Loucy (cell line): ENCODE measurements around the gene PHLDB2.
"Not testable (repeated sequence)": the region's sequence is repeated elsewhere in the genome, so short reads cannot be mapped to it uniquely, and the experiment has no call there.

Experiments used
- CTCF ChIP-seq: fragments of 200-600 bp; sonication (generic); conservative IDR thresholded peaks from 2 replicates; pipeline ENCODE4 v1.5.1; 2014; ENCODE audit warnings: mild to moderate bottlenecking, antibody characterized with exemption, low read length
- EZH2phosphoT487 ChIP-seq: fragments of 200-600 bp; IDR thresholded peaks from 2 replicates; pipeline ENCODE4 v1.6.1; 2018; ENCODE audit warnings: antibody characterized with exemption, mild to moderate bottlenecking, moderate library complexity, borderline replicate concordance

GRCh38 chr3:111816771-111817170, 42.3 kb upstream of the PHLDB2 start:
- TF ChIP-seq CTCF, EZH2phosphoT487: not testable (repeated sequence)
